C4-2B (cell line): ENCODE results near the gene MINDY1.

Experiments used
- ZFX ChIP-seq: fragments of 450-650 bp; IDR thresholded peaks from 2 replicates; pipeline ENCODE4 v1.6.1; 2017
- TF ChIP-seq, protein P1 (sequence below): fragments of 450-650 bp; conservative IDR thresholded peaks from 2 replicates; pipeline ENCODE4 v1.5.1; 2017; ENCODE audit warnings: mild to moderate bottlenecking

DNA sequence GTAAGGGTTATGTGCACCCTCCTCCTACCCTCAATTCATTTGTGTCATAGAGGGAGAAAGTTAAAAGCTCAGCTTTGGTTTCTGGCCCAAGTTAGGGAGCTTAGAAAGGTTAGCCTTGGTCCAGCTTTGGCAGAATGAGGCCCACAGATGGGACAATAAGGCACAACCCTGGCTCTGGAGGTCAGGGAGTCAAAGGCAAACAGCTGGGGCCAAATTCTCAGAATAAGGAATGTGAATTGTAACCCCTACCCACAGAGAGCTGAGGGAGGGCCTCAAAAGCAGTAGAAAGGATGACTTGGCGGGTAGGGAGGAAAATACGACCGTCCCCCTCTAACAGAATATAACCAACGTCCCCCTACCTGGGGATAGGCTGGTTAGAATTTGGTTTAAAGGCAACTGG lies 41.1 kb downstream of the MINDY1 start:
- TF ChIP-seq, protein P1, sequence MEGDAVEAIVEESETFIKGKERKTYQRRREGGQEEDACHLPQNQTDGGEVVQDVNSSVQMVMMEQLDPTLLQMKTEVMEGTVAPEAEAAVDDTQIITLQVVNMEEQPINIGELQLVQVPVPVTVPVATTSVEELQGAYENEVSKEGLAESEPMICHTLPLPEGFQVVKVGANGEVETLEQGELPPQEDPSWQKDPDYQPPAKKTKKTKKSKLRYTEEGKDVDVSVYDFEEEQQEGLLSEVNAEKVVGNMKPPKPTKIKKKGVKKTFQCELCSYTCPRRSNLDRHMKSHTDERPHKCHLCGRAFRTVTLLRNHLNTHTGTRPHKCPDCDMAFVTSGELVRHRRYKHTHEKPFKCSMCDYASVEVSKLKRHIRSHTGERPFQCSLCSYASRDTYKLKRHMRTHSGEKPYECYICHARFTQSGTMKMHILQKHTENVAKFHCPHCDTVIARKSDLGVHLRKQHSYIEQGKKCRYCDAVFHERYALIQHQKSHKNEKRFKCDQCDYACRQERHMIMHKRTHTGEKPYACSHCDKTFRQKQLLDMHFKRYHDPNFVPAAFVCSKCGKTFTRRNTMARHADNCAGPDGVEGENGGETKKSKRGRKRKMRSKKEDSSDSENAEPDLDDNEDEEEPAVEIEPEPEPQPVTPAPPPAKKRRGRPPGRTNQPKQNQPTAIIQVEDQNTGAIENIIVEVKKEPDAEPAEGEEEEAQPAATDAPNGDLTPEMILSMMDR = no peak
- TF ChIP-seq ZFX = no peak
